Epithelial cell of proximal tubule (primary cell): ENCODE results near the gene USP40. TPM values are rescaled to one million over a fixed set of nuclear protein-coding genes. Genes with fewer than 3 reads are reported as not detected.

Source experiments
- DNase-seq: peaks from one replicate; pipeline ENCODE4 v3.0.0-alpha.2; 2011; ENCODE audit warnings: low read depth
- H3K4me3 ChIP-seq: 2 replicates; pipeline ENCODE4 v1.5.1; 2011; ENCODE audit warnings: low read depth, mild to moderate bottlenecking, low read length
- total RNA-seq: library from RNA; depleted of rRNA; stranded (reverse); fragments of >200 nt; gene quantifications from 2 replicates; pipeline ENCODE4 v1.2.3, GENCODE V29; 2015
- TF ChIP-seq, protein P1 (sequence below): conservative IDR thresholded peaks from 2 replicates; pipeline ENCODE4 v1.5.1; 2012; ENCODE audit warnings: low read depth, mild to moderate bottlenecking, low read length

Gene USP40
- total RNA-seq, 1 donor from 2014 or later: 33.6 TPM

DNA sequence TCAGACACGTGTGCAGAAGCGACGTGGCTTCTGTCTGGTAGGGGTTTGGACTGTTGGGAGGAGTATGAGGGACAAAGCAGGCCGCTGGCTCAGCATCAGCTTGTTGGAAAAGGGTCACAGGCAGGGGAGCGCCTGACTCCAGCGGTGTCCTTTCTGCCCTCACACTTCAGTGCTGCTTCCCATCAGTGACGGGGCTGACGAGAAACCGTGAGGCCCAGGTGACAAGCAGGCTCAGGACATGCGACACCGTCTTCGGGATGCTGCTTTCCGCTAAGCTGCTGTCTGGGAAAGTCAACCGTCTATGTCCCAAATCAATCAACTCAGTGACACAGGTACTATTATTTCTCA lies 90.5 kb downstream of the USP40 start:
- DNase-seq: no peak
- no peak overlapping the region for H3K4me3 ChIP-seq

DNA sequence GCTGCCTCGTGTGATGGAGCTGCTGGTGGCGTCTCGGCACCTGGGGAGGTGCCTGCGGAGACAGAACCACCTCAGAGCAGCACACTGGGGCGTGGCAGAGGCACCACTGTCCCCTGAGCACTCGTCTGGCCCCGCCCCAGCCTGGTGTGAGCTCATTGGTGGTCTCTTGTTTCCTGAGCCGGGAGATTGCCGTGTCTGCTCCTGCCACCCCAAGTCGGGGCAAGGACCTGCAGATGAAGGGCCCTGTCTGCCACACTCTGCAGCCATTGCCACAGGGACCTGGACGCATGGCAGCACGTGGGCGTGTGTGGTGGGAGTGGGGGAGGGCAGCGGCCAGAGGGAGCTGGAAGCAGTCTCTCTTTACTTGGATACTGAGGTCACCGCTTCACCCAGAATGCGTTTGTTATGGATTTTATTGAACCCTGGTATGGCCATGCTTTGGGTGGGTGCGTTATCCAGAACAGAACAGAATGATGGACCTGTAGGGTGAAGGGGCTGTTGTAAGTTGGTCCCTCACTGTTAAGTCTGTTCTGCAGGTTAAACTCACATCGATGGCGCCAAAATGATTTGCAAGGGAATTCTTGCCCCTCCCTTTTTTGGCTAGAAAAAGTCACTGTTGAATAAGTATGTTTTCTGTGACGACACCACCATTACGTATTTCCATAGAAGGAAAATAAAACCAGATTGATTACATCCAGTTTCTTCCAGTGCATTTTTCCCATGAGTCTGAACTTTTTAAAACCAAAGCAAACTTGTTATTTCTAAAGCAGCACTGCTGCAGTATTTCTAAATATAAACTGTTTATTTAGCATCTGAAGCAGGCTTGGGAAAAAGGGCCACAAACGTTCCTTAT lies 92.0 kb downstream of the USP40 start:
- TF ChIP-seq, protein P1, sequence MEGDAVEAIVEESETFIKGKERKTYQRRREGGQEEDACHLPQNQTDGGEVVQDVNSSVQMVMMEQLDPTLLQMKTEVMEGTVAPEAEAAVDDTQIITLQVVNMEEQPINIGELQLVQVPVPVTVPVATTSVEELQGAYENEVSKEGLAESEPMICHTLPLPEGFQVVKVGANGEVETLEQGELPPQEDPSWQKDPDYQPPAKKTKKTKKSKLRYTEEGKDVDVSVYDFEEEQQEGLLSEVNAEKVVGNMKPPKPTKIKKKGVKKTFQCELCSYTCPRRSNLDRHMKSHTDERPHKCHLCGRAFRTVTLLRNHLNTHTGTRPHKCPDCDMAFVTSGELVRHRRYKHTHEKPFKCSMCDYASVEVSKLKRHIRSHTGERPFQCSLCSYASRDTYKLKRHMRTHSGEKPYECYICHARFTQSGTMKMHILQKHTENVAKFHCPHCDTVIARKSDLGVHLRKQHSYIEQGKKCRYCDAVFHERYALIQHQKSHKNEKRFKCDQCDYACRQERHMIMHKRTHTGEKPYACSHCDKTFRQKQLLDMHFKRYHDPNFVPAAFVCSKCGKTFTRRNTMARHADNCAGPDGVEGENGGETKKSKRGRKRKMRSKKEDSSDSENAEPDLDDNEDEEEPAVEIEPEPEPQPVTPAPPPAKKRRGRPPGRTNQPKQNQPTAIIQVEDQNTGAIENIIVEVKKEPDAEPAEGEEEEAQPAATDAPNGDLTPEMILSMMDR: no peak
- DNase-seq: no peak
- no peak overlapping the region for H3K4me3 ChIP-seq

More for the DNA sequence above, 90.5 kb downstream of the USP40 start:
- TF ChIP-seq, protein P1: no peak

DNA sequence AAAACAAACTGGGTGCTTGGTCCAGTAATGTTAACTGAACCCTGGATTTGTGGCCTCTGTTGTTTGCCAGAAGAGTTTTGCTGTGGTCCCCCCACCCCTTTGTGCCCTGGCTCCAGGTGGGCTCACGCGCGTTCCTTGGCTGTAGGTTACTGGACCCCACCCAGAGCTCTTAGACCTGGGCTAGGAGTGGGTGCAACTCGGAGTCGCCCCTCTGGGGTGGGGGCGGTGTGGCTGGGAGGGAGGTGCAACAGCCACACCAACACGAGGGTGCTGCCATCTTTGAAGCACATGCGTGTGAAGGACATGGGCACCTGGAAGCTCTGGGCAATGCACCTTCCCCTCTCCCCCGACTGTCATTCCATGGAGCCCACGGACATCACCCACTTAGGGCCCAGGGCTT lies 92.7 kb downstream of the USP40 start:
- DNase-seq: no peak
- no peak overlapping the region for H3K4me3 ChIP-seq
- TF ChIP-seq, protein P1: no peak

DNA sequence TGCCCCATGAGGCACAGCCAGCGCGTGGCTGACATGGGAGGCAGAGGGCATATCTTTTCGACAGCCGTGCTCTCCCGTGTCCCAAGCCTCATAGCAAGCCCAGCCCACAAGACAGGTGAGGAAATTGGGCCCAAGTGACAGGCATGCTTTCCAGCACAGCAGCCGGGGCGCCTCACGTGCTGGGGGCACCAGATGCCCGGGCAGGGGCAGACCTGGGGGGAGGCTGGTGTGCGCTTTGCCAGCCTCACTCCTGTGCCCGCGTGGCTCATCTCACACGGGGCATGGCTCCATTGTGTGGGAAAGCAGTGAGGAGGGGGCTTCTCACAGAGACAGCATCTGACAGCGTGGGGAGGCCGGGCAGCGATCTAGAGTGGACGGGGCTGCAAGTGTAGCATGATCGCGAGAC lies 93.2 kb downstream of the USP40 start:
- no peak overlapping the region for H3K4me3 ChIP-seq
- DNase-seq: no peak
- TF ChIP-seq, protein P1: no peak

DNA sequence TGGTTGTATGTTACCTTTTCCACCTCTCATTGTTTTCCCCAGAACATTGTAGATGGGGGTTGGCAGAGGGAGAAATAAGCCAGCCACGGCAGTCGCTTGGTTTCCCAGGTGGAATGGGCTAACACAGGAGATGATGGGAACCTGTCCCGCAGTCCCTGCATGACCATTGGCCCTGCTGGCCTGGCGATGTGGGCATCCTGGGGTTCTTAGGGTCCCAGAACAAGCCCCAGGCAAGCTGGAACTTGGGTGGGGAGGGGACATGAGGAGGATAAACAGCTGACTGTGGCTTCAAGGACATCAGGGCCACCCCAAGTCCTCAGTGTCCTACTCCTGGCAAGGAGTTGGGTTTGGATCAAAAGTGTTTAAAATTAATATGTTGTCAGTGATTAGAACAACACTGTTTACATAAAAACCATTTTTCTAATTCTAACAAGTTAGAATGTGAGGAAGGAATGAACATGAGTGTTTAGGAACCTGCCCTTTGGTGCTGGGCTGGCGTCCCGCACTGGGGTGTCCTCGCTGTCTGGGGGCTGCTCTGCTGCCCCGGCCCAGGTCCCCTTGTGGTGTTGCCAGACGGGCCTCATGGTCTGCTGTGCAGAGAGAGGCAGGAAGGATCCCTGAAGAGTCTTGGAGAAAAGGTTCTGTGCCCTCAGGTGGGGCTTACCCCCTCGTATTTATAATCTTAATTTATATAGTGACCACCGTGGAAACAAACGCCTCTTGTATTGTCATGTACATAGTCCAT lies 95.1 kb downstream of the USP40 start:
- H3K4me3 ChIP-seq: no peak overlapping the region
- no peak for DNase-seq
- TF ChIP-seq, protein P1: no peak

DNA sequence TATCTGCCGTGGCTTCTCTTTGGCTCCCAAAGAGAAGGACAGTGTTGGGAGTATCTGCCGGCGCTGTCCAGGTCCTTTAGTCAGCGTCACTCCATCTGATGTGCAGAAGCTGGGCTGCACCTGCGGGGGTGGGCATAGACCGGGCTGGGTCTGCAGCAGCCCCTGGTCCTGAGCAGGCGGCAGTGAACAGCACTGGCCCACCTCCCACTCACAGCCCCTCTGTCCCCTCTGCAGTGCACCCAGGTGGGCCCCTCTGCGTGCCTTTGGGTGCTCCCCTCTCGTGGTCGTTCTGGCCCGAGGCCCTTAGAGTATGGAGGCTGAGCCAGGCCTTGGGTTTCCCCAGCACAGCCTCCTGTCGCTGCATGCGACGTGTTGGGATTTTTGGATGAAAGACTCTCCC lies 95.7 kb downstream of the USP40 start:
- TF ChIP-seq, protein P1: no peak
- H3K4me3 ChIP-seq: no peak overlapping the region
- DNase-seq: no peak
